HG03520 (cell line): ENCODE measurements around the gene SECISBP2L.
"Not testable (repeated sequence)": the region's sequence is repeated elsewhere in the genome, so short reads cannot be mapped to it uniquely, and the experiment has no call there.

Source experiments
- ATAC-seq: cut with Tn5 transposase; IDR thresholded peaks from one replicate; pipeline ENCODE4 v1.9.1; 2021; ENCODE audit warnings: mild to moderate bottlenecking, moderate library complexity; ENCODE audit not compliant: unreplicated experiment

SECISBP2L gene

DNA sequence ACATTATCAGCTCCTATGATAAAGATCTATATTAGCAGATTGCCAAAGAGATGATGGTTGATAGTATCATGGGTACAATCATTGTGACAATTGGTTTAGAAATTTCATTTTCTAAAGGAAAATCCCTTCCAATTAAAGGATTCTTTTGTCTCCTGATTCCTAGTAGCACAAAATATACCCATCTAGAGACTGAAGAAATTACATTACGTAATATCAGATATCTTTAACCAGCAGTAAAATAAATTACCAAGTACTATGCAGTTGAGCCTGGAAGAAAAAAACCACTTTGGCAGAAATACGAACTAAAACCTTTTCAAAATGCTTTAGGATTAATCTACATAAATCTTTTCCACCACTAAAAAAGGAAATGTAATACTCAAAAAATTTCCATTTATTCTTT lies 46.9 kb downstream of the SECISBP2L start:
- no peak for ATAC-seq

DNA sequence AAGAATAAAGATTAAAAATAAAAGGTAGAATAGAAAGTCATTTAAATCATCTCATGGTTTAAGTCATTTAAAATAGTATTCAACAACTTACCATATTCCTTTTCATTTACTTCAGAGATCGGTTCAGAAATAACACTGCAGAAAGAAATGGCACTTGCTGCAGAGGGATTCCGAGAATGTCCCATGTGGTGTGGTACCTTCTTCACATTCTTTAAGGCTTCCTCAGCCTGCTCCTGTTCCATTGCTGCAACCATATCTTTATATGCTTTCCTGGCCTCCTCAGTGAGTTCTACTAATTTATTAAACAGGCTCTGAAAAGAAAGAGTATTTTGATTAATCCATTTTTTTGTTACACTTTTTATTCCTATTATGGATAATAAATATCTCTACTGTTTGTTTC lies 50.0 kb downstream of the SECISBP2L start:
- no peak for ATAC-seq

DNA sequence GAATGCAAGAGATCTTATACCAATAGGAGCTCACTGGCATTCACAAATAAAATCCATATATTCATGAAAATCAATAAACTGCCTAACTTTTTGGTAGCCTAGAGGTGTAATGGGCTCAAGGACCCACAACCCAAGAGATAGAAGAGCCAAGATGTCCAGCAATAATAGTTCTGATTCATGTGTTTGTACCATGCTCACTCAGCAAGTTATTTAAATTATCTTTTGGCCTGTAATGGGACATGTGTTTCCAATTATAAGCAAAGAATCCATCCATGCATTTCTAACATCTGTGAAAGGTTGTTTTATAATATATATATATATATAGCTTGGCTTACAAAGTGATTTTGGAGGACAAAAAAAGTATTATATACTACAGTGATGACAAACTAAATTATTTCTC lies 52.9 kb downstream of the SECISBP2L start:
- ATAC-seq, result no peak

DNA sequence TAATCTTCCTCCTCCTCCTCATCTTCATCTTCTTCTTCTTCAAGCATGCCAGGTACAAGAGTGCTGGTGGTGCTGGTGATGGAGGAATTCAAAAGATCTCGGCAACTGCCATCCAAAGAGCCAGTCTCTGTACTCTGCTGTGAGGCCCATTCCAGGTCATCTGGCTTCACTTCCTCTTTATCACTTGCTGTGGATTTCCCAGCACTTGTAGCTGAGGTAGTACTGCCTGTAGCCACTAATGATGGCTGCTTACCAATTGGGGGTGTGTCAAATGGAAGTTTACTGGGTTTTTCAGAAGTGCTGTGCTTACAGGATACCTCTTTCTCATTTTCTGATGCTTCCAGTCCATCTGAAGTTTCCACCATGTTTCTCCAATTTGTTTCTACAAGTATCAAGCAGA lies 53.7 kb downstream of the SECISBP2L start:
- ATAC-seq, result peak; percentile 93

DNA sequence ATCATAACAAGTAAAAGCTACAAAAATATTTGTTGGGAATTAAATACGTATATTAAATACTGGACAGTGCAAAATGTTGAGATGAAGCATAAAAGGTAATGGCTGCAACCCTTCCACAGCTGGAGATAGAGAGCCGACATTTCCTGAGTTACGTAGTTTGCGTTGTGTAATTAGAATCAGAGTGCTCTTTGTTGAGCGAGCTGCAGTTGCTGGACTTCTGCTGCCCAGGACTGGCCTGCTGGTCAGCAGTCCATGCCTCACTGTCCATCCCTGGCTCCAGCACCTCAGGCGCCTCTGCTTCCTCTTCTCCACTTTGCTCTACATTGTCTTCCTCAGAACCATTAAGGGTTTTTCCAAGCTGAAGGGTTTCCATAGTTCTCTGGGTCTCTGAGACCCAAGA lies 54.1 kb downstream of the SECISBP2L start:
- ATAC-seq, result no peak

DNA sequence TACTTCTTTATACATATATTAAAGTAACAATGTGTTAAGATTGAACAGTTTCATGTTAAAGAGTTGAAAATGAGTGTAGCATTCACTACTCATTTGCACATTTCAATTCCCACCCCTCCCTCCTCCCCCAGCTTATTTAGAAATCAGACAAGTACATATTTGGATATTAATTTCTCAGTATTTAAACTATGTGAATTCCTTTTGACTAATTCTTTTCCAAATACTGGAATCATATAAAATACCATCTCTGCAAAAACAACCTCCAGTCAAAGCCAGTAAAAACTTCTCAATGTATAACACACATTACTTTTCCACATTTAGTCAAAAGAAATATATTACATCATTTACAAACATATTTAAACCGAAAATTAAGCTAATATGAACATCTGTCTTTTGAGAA lies 57.1 kb downstream of the SECISBP2L start:
- ATAC-seq, result no peak

DNA sequence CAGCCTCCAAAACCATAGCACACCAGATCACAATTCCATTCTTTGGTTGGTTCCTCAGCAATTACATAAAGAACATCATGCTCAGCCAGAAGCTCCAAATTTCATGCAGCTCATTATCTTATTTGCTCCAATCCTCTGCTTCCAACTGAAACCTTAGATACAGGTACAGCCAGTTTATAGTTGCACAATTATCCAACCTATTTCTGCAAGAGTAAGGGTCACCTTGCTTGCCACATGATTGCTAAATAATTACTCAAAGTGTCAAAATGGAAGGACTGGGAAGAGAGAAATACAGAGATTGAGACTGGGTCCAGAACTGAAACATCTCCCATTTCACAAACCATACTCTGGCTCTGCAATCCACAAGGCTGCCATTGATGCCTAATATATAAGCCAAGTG lies 59.1 kb downstream of the SECISBP2L start:
- no peak for ATAC-seq

DNA sequence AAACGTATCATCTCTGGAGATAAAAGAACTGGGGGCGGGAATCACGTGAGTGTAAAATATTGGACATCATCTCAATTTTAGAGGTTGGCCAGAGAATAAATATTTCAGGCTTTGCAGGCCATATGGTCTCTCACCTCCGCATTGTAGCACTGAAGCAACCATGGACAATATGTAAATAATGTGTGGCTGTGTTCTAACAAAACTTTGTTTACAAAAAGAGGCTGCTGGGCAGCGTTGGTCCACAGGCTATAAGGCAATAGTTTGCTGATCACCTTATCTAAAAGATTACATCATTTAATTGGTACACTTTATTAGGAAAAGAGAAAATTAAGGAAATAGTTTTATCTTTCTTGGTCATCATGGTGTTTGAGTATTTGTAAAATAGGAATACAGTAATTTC lies 60.0 kb downstream of the SECISBP2L start:
- no peak for ATAC-seq

DNA sequence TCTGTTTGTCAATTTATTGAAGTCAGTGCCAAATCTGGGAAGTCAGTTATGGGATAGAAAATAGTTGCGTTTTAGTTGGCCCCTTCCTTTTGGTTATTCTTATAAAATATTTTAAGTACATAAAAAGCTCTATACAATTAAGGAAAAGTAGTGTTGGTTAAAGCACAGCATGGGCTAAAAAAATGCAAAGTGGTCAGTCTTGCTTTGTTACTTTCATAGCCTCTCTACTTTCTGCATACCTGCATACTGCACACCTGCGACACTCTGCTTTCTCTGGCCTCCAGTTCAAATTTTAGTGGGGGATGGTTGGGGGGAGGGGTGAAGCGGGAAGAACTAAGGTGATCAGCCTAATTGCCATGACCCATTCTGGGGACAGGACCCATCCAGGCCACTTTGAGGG lies 60.7 kb downstream of the SECISBP2L start:
- ATAC-seq, result no peak

DNA sequence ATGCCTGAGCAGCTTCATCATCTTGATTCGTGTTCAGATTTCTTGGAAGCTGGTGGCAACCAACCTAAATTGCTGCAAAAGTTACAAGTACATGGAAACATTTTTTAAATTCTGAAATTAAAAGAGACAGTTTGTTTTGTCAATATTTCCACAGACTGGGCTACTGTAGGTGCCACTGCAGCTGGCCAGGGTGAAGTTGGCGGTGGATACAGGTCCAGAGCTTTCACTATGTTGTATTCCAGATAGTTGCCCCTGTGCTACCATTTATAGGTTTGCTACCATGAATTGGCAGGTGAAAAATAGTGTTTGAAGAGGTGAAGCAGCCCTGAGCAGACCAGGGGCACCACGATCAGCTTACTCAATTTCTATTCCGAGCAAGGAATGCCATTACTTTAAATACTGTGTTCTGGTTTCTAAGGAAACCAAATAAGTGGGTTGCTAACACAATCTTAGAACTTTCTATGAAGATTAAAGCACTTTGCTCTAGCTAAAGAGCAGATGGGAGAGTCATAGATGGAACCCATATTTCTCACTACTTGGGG lies 61.4 kb downstream of the SECISBP2L start:
- ATAC-seq, result no peak

DNA sequence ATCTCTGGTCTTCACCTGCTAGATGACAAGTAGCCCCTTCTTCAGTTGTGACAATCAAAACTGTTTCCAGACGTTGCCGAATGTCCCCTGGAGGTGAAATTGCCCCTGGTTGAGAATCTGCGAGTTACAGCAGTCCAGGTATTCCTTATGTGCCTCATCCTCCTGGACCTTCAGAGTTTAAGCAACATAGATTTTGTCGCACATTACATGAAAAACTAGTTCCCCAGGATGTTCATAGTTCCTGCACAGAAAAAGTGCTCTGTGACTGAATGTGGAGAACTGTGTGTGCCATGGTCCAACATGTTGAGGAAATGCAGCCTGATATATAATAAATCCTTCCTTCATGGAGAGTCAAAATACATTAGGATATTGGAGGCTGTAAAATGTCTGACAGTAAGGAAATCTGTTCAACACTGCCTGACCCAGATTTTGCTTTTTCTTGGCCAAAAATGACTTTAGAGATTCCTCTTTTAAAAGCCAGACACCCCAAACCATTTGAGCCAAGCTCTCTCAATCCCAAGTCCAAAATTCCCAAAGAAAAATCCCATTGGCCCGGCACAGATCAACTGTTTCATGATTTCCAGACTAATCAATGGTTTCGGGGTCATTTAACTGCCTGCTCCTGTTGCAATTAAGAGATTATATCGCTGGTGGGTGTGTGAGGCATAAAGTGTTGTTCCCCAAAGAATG lies 62.1 kb downstream of the SECISBP2L start:
- no peak for ATAC-seq

DNA sequence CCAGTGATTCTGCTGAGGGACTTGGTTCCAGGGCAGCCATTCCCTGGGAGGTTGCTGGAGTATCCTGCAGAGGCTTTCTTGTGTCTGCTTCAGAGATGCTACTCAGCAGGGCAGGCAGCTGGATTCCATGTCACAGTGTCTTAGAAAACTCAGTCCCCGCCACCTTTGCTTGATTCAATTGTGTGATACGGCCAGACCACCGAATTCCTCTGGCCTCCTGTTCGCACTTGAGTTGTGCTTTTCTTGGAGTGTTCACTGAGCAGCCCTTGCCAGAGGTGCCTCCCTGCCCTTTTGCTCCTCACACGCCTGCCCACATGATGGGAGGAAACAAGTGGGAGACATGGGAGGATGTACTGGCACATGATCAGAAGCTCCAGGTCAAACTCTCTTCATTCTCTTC lies 62.9 kb downstream of the SECISBP2L start:
- no peak for ATAC-seq

DNA sequence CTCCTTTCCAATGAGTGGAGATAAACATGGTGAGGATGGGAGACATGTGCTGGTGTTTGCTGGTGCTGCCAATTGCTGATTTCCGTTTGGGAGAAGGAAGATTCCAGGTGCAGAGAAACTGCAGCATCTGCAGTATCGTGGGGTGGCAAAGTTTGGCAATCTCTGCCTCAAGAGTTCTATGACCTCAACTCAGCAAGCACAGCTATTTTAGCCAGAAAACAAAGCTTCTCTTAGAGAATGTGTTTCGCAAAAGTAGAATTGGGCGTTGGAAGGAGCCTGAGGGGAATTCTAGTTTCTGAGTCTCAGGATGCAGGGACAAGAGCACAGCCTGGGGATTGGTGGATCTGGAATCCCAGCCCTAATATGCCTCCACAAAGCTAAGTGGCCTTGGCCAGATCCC lies 64.3 kb downstream of the SECISBP2L start:
- no peak for ATAC-seq

DNA sequence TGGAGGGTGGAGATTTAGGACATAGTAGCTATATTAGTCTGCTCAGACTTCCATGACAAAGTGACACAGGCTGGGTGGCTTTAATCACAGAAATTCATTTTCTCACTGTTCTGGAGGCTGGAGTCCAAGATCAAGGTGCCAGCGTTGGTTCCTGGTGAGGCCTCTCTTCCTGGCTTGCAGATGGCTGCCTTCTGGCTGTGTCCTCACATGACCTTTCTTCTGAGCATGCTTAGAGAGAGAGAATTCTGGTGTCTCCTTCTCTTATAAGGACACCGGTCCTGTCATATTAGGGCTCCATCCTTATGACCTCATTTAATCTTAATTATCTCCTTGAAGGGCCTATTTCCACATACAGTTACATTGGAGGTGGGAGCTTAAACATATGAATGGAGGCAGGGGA lies 67.6 kb downstream of the SECISBP2L start:
- no peak for ATAC-seq

DNA sequence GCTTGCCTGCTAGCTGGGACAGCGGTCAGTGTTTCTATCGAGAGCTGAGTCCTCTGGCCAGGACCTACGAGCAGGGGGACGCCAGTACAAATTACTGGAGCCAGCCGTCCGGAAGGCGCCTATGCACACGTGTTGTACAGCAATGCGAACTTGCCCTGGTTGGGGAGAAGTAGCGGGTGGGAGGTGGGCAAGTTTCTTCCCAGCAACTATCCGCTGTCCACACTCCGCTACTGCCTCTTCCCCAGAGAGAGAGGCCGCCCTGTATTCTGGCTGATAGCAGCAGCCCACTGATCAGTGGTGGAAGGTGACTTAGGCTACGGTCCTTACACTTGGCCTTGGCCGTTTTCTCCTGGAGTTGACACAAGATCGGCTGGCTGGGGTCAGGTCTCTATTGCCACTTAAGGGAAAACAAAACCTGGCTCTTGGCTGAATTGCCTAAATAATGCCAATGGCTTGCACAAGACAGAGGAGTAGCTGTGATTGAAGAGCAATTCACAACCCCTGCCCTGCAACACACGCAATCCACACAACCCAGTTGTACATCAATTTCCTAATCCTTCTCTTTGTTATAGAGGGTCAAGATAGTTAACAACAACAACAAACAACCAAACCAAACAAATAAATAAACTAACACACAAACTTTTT lies 69.7 kb downstream of the SECISBP2L start:
- no peak for ATAC-seq

DNA sequence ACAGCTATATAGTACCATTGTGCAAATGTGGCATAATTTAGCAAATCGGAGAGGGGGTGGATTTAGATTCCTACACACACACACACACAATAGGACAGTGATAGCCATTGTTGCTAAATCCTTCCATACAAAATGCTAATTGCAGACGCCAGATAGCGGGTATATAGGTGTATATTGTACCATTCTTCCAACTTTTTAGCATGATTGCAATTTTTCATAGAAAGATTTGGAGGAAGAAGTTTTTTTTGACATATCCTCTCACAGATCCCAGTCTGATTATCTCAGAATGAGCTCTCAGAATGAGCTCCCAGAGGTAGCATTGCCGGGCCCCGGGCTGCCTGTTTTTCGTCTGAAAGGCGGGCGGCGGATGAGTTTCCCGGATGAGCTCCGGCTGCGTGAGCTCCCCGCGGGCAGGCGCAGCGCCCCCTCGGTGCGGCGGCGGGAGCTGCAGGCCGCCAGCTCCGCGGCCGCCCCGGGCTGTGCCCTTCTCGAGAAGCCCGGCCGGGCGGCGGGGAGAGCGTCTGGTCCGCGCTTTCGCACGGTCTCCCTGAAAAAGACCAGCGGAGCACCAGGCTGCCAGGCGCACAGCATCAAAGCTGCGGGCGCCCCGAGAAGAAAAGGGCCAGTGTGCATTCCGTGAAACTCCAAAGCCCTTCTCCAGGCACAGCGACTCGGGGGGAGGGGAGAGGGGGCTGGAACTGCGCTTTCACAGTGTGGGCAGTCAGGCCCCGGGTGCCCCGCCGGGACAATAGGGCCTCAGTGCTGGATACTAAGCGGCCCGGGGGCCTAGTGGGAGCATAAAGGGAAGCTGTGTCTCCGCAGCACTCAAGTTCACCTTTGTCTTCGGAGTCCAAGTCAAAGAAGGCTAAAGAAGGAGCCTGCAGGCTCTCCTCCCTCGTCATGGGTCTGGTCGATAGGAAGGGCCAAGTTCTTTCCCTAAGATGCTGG lies 70.5 kb downstream of the SECISBP2L start:
- ATAC-seq, result peak; percentile 97

DNA sequence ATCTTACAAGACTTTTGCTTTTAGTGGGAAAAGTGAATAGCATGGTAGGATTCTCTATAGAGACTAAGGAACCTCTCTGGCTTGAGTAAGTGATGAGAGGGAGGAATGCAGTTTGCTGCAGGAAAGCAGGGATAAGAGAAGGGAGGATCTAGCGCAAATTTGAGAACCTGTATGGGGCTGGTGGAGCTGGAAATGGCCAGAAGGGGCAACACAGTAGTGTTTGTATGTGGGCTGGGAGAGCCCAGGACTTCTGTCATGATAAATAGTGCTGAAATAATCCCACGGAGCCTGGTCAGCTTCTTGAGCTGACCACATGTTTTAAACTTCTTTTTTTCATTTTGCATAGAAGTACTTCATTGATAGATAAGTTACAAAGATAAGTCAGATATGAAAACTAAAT lies 71.4 kb downstream of the SECISBP2L start:
- no peak for ATAC-seq

DNA sequence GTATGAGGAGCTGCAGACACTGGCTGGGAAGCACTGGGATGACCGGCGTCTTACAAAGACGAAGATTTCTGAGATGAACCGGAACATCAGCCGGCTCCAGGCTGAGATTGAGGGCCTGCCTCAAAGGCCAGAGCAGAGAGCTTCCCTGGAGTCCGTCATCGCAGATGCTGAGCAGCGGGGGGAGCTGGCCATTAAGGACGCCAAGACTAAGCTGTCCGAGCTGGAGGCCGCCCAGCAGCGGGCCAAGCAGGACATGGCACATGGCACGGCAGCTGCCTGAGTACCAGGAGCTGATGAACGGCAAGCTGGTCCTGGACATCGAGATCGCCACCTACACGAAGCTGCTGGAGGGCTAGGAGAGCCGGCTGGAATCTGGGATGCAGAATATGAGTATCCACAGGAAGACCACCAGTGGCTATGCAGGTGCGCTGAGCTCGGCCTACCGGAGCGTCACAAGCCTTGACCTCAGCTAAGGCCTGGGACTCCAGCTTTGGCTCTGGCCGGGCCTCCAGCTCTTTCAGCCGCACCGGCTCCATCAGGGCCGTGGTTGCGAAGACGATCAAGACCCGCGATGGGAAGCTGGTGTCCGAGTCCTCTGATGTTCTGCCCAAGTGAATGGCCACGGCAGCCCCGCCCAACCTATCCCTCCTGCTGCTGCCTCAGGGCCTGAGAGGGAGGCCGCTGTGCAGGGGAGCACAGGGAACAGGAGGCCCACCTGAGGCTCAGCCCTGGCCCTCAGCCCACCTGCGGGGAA lies 73.3 kb downstream of the SECISBP2L start:
- ATAC-seq, result no peak

DNA sequence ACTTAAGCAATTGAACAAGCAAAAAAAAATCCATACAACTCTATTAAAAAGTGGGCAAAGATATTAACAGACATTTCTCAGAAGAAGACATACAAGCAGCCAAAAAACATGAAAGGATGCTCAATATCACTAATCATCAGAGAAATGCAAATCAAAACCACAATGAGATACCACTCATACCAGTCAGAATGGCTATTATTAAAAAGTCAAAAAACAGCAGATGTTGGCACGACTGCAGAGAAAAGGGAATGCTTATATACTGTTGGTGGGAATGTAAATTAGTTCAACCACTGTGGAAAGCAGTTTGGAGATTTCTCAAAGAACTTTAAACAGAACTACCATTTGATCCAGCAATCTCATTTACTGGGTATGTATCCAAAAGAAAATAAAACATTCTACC lies 75.3 kb downstream of the SECISBP2L start:
- ATAC-seq, result not testable (repeated sequence)

DNA sequence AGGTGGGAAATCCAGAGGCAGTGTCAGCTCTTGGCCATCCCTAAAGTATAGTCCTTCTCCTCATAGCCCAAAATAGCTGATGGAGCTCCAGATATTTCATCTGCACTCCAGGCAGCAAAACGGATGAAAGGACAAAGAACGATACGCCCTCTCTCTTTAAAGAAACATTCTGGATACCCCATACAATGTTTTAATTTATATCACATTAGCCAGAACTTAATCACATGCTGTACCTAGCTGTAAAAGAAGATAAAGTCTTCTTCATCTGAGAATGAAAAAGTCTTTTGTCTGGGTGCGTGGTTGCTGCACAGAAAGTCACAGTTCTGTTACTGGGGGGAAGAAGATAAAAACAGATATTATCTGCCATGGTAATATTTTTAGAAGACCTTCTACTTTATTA lies 78.2 kb downstream of the SECISBP2L start:
- ATAC-seq, result no peak

DNA sequence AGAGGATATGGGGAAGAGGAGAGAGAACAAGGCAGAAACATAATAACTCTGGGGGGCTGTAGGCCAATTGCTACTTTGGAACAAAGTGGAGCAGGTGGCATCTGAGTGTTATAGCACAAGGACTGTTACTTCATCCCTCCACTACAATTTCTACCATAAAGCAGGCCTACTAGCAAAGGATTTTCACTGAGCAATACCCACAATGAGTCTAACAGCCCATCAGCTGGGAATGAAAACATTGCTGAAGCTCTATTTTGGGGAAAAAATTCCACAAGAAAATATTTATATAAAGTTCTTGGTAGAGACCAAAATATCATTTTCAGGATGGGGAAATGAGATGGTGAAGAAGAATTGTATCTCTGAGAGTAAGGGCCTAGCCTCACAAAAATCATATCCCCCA lies 78.9 kb downstream of the SECISBP2L start:
- ATAC-seq, result no peak
